Vagina (tissue), 2 donors: Measurements from ENCODE around the gene GPC5.

ENCODE experiments used
- CTCF ChIP-seq, 3 experiments: fragments of 450-650 bp in 2 of 3; fragments of 200-600 bp in 1 of 3; sonication (generic) in 1 of 3; IDR thresholded peaks; one replicate each; pipeline ENCODE4 v1.5.1; 2017 to 2019; ENCODE audit warnings: antibody characterized with exemption in 3 of 3, mild to moderate bottlenecking in 2 of 3, moderate library complexity in 2 of 3
- POLR2AphosphoS5 ChIP-seq, 2 donors: sonication (generic); formaldehyde crosslinking; IDR thresholded peaks; one replicate each; pipeline ENCODE4 v1.9.0; 2017; ENCODE audit warnings: antibody characterized with exemption in 2 of 2, mild to moderate bottlenecking in 2 of 2, low read depth in 1 of 2; ENCODE audit not compliant: insufficient read depth in 1 of 2

- TF ChIP-seq POLR2AphosphoS5 (IDR thresholded peaks at IDR 0.05; ENCODE audit: insufficient read depth in 1 of 2, low read depth in 1 of 2) (no peak), CTCF (IDR thresholded peaks at IDR 0.05) (no peak)
These were observed 1250.9 kb downstream of the GPC5 start for GRCh38 chr13:92649140-92649813.
